Peyer's patch (tissue), 4 donors: Measurements from ENCODE around the gene CTNNA2.

Experiments
- CTCF ChIP-seq, 6 experiments: fragments of 450-650 bp in 4 of 6; fragments of 200-600 bp in 2 of 6; sonication (generic) in 1 of 6; IDR thresholded peaks; one replicate each; pipeline ENCODE4 v1.5.1; 2017 to 2019; ENCODE audit warnings: antibody characterized with exemption in 6 of 6, mild to moderate bottlenecking in 3 of 6, moderate library complexity in 1 of 6
- POLR2A ChIP-seq, 2 donors: fragments of 450-650 bp; IDR thresholded peaks; one replicate each; pipeline ENCODE4 v1.5.1; 2017; ENCODE audit warnings: antibody characterized with exemption in 2 of 2, mild to moderate bottlenecking in 2 of 2, moderate library complexity in 2 of 2

DNA sequence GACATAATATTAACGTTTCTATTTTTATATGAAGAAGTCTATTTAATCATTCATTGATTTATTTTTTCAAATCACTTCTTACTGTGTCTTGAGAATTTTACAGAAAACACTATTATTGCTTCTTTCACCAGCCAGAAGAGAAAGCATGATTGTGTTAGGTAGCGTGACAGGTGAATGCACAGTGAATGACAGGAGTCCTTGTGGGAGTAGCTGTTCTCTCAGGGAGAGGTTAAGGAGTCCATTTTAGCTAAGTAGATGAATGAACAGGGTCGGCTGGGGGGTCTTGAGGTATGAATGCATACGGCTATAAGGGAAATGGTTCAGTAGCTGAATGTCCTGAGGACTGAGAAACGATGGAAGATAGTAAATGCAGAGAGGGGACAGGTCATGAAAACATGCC, 56.2 kb downstream of the CTNNA2 start:
- TF ChIP-seq CTCF (IDR thresholded peaks at IDR 0.05), result no peak
- no peak for TF ChIP-seq POLR2A (IDR thresholded peaks at IDR 0.05)
